HepG2 (cell line): ENCODE measurements around the gene AJM1. TPM values are rescaled to one million over a fixed set of nuclear protein-coding genes. Genes with fewer than 3 reads are reported as not detected.

Experiments used
- AKAP8 ChIP-seq: sonication (generic); formaldehyde crosslinking; IDR thresholded peaks from 2 replicates; pipeline ENCODE4 v1.5.1; 2020; ENCODE audit warnings: mild to moderate bottlenecking, missing genetic modification reagents
- ARNT ChIP-seq: fragments of 450-650 bp; IDR thresholded peaks from 2 replicates; pipeline ENCODE4 v1.6.1; 2017
- BCL3 ChIP-seq: sonication (generic); formaldehyde crosslinking; IDR thresholded peaks from 2 replicates; pipeline ENCODE4 v1.5.1; 2020; ENCODE audit warnings: mild to moderate bottlenecking, missing genetic modification reagents, moderate library complexity
- CREB1 ChIP-seq, 2 experiments: fragments of 450-650 bp in 1 of 2; IDR thresholded peaks; 2 replicates each; pipeline ENCODE4 v1.6.1; 2016 to 2017; ENCODE audit warnings: control low read depth in 1 of 2, mild to moderate bottlenecking in 1 of 2, missing compliant biosample characterization in 1 of 2, missing genetic modification characterization in 1 of 2
- EED ChIP-seq: sonication (generic); formaldehyde crosslinking; IDR thresholded peaks from 2 replicates; pipeline ENCODE4 v1.5.0; 2020; ENCODE audit warnings: mild to moderate bottlenecking, missing genetic modification reagents
- EZH2 ChIP-seq: conservative IDR thresholded peaks from 2 replicates; pipeline ENCODE4 v1.6.1; 2012; ENCODE audit warnings: mild to moderate bottlenecking, low read depth, low read length, moderate library complexity
- HDAC2 ChIP-seq: sonication (generic); formaldehyde crosslinking; IDR thresholded peaks from 2 replicates; pipeline ENCODE4 v1.4.0; 2020; ENCODE audit warnings: missing genetic modification reagents
- JUN ChIP-seq: sonication (generic); formaldehyde crosslinking; IDR thresholded peaks from 2 replicates; pipeline ENCODE4 v1.4.0; 2020; ENCODE audit warnings: mild to moderate bottlenecking, missing genetic modification reagents
- MEF2D ChIP-seq: sonication (generic); formaldehyde crosslinking; IDR thresholded peaks from 2 replicates; pipeline ENCODE4 v1.5.1; 2020; ENCODE audit warnings: mild to moderate bottlenecking, missing genetic modification reagents
- NONO ChIP-seq, 2 experiments: fragments of 450-650 bp in 1 of 2; sonication (generic) in 1 of 2; formaldehyde crosslinking in 1 of 2; IDR thresholded peaks in 1 of 2; conservative IDR thresholded peaks in 1 of 2; 2 replicates each; pipeline versions ENCODE4 v1.6.1 to v1.8.0; 2017 to 2022; ENCODE audit warnings: mild to moderate bottlenecking in 1 of 2, missing genetic modification reagents in 1 of 2, moderate library complexity in 1 of 2
- RXRB ChIP-seq: IDR thresholded peaks from 2 replicates; pipeline ENCODE4 v1.6.1; 2016; ENCODE audit warnings: borderline replicate concordance, missing genetic modification reagents, missing compliant biosample characterization
- SKI ChIP-seq: fragments of 450-650 bp; IDR thresholded peaks from one replicate; pipeline ENCODE4 v1.6.1; 2018; ENCODE audit warnings: mild to moderate bottlenecking; ENCODE audit not compliant: partially characterized antibody
- SNAPC5 ChIP-seq: sonication (generic); formaldehyde crosslinking; IDR thresholded peaks from 2 replicates; pipeline ENCODE4 v1.8.1; 2023; ENCODE audit warnings: mild to moderate bottlenecking, missing genetic modification reagents, borderline replicate concordance
- SPEN ChIP-seq: sonication (generic); formaldehyde crosslinking; IDR thresholded peaks from 2 replicates; pipeline ENCODE4 v1.5.1; 2020; ENCODE audit warnings: low read depth, mild to moderate bottlenecking, missing genetic modification reagents
- WIZ ChIP-seq: sonication (generic); formaldehyde crosslinking; IDR thresholded peaks from 2 replicates; pipeline ENCODE4 v1.5.1; 2020; ENCODE audit warnings: mild to moderate bottlenecking, missing genetic modification reagents
- ZC3H13 ChIP-seq: sonication (generic); formaldehyde crosslinking; IDR thresholded peaks from 2 replicates; pipeline ENCODE4 v1.8.1; 2023; ENCODE audit warnings: mild to moderate bottlenecking, missing genetic modification reagents, moderate library complexity
- ZFP36L2 ChIP-seq: sonication (generic); formaldehyde crosslinking; IDR thresholded peaks from 2 replicates; pipeline ENCODE4 v1.4.0; 2020; ENCODE audit warnings: missing genetic modification reagents
- ZNF234 ChIP-seq: sonication (generic); formaldehyde crosslinking; conservative IDR thresholded peaks from 2 replicates; pipeline ENCODE4 v1.5.1; 2020; ENCODE audit warnings: mild to moderate bottlenecking, missing genetic modification reagents
- ZNF24 ChIP-seq: fragments of 450-650 bp; IDR thresholded peaks from 2 replicates; pipeline ENCODE4 v1.6.1; 2017; ENCODE audit warnings: antibody characterized with exemption, mild to moderate bottlenecking
- ZNF570 ChIP-seq: sonication (generic); formaldehyde crosslinking; IDR thresholded peaks from 2 replicates; pipeline ENCODE4 v1.4.0; 2020; ENCODE audit warnings: mild to moderate bottlenecking, missing genetic modification reagents, borderline replicate concordance
- ZXDC ChIP-seq: sonication (generic); formaldehyde crosslinking; IDR thresholded peaks from 2 replicates; pipeline ENCODE4 v1.5.0; 2020; ENCODE audit warnings: mild to moderate bottlenecking, missing genetic modification reagents
- polyA plus RNA-seq, 8 experiments: library from polyadenylated mRNA; depleted of rRNA in 3 of 8; stranded (reverse) in 7 of 8; unstranded in 1 of 8; fragments of >200 nt; fragmentation: Illumina TruSeq in 4 of 8; extraction: Trizol in 4 of 8; gene quantifications; 2 replicates each; pipeline versions ENCODE4 v1.2.1 to v1.2.3, GENCODE V29; 2011 to 2016; ENCODE audit warnings: low read depth in 4 of 8, missing spikeins in 1 of 8, mixed read lengths in 1 of 8; ENCODE audit not compliant: insufficient read depth in 1 of 8
- total RNA-seq, 5 experiments: library from RNA; depleted of rRNA; stranded (reverse); fragments of >200 nt; fragmentation: Illumina TruSeq; extraction: Trizol; gene quantifications; 2 replicates each; pipeline ENCODE4 v1.2.3, GENCODE V29; 2016; ENCODE audit warnings: low read depth in 1 of 5
- TF ChIP-seq, protein P1 (sequence below): sonication (generic); formaldehyde crosslinking; IDR thresholded peaks from 2 replicates; pipeline ENCODE4 v1.5.1; 2020; ENCODE audit warnings: missing genetic modification reagents, mild to moderate bottlenecking, borderline replicate concordance
- TF ChIP-seq, protein P2 (sequence below): sonication (generic); formaldehyde crosslinking; IDR thresholded peaks from 2 replicates; pipeline ENCODE4 v1.5.0; 2020; ENCODE audit warnings: mild to moderate bottlenecking, missing genetic modification reagents

AJM1 gene
- total and polyA plus RNA-seq, 2 of the 13 experiments (the other 11 are each of a cell fraction or from before 2014, with no cell fraction given): 1.1 to 1.2 TPM

DNA sequence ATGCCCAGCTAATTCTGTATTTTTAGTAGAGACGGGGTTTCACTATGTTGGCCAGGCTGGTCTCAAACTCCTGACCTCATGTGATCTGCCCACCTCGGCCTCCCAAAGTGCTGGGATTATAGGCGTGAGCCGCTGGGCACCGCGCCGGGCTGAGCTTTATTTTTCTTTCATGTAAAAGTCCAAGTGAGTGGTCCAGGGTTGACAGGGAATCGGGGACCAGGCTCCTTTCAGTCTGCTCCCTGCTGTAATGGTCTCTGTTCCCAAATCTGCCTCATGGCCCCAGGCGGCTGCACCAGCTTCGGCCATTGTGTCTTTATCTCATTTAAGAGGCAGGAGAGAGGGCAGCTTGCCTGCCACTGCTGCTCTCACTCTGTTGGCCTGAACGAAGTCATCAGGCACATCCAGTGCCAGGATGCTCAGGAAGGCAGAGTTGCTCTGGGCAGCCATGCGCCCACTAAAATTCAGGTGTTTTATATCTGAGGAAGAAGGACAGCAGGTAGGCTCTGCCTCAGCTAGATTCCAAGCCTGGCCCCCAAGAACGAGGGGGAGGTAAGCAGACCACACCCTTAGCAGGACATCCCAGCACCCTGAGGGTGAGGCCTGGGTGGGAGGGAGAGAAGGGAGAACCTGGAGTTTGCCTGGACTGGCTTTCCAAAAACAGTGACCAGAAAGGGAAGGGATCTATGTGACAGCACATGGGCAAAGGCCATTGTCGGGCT lies 47.8 kb upstream of the AJM1 start (continued):
- TF ChIP-seq, protein P1, sequence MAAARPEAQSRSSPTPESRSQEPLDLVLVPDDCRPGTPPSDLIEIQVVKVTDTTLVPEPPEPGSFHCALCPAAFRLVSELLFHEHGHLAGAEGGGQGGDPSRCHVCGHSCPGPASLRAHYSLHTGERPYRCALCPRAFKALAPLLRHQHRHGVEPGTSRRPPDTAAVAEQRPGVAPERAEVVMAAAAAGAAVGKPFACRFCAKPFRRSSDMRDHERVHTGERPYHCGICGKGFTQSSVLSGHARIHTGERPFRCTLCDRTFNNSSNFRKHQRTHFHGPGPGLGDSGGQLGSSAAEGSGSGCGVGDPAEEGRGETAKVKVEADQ (CRISPR knock-in tag): 0 out of 2 replicates have a peak, but pooled peaks have one; percentile 27
- no peak for TF ChIP-seq HDAC2
- TF ChIP-seq ARNT: no peak
- 0 out of 2 replicates have a peak, but pooled peaks have one; percentile 56 for TF ChIP-seq ZXDC
- TF ChIP-seq ZNF570 (CRISPR knock-in tag): no peak
- peak; percentile 85; the same call in 1 of the 2 replicates for TF ChIP-seq ZC3H13 (CRISPR knock-in tag)
- TF ChIP-seq WIZ (CRISPR knock-in tag): 0 out of 2 replicates have a peak, but pooled peaks have one; percentile 27
- TF ChIP-seq SNAPC5 (CRISPR knock-in tag): no peak
- TF ChIP-seq AKAP8 (CRISPR knock-in tag): peak; percentile 84; the same call in 1 of the 2 replicates
- no peak for TF ChIP-seq ZNF24
- TF ChIP-seq BCL3: no peak
- TF ChIP-seq SKI: no peak
- no peak for TF ChIP-seq EZH2
- TF ChIP-seq RXRB (CRISPR knock-in tag): no peak
- TF ChIP-seq, protein P2, sequence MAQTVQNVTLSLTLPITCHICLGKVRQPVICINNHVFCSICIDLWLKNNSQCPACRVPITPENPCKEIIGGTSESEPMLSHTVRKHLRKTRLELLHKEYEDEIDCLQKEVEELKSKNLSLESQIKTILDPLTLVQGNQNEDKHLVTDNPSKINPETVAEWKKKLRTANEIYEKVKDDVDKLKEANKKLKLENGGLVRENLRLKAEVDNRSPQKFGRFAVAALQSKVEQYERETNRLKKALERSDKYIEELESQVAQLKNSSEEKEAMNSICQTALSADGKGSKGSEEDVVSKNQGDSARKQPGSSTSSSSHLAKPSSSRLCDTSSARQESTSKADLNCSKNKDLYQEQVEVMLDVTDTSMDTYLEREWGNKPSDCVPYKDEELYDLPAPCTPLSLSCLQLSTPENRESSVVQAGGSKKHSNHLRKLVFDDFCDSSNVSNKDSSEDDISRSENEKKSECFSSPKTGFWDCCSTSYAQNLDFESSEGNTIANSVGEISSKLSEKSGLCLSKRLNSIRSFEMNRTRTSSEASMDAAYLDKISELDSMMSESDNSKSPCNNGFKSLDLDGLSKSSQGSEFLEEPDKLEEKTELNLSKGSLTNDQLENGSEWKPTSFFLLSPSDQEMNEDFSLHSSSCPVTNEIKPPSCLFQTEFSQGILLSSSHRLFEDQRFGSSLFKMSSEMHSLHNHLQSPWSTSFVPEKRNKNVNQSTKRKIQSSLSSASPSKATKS: no peak
- no peak for TF ChIP-seq JUN (CRISPR knock-in tag)
- no peak for TF ChIP-seq MEF2D (CRISPR knock-in tag)
- TF ChIP-seq ZFP36L2: no peak
- no peak for TF ChIP-seq EED (CRISPR knock-in tag)
- no peak for TF ChIP-seq CREB1 (IDR thresholded peaks at IDR 0.05)
- TF ChIP-seq CREB1 (CRISPR knock-in tag; IDR thresholded peaks at IDR 0.05): no peak
- TF ChIP-seq SPEN: peak; percentile 39; the same call in 1 of the 2 replicates
- TF ChIP-seq NONO (IDR thresholded peaks at IDR 0.05): no peak
- 0 out of 2 replicates have a peak, but pooled peaks have one; percentile 2 for TF ChIP-seq NONO (CRISPR knock-in tag; conservative IDR thresholded peaks at IDR 0.05)
- TF ChIP-seq ZNF234 (CRISPR knock-in tag): no peak
